GDM1 (cell line): ENCODE results near the gene MEX3C.

Source experiments
- DNase-seq: peaks from one replicate; lab custom pipeline; 2025; lab: John Stamatoyannopoulos, UW

The MEX3C gene

GRCh38 chr18:51191128-51191717 is 6.3 kb downstream of the MEX3C start:
- DNase-seq, result no peak

GRCh38 chr18:51190000-51190399 is 7.5 kb downstream of the MEX3C start:
- no peak for DNase-seq

DNA sequence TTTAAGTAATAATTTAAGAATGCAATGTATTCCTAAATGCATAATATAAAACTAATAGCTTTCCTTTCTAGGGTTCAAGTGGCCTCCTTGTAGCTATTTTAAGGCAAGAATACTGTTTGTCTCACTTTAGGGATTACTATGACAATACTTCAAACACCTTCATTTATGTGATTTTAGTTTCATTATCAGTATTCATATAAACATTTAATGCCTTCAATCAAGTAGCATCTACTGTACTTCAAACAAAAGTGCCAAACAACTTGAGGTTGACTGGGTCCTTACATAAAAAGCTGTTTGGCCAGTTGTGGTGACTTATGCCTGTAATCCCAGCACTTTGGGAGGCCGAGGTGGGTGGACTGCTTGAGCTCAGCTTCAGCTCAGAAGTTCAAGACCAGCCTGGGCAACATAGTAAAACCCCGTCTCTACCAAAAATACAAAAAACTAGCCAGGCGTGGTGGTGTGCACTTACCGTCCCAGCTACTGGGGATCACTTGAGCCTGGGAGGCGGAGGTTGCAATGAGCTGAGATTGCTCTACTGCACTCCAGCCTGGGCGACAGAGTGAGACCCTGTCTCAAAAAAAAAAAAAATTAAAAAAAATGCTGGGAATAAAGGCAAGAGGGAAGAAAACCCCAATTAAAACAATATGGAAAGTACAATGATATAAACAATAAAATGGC is 9.3 kb downstream of the MEX3C start:
- no peak for DNase-seq

DNA sequence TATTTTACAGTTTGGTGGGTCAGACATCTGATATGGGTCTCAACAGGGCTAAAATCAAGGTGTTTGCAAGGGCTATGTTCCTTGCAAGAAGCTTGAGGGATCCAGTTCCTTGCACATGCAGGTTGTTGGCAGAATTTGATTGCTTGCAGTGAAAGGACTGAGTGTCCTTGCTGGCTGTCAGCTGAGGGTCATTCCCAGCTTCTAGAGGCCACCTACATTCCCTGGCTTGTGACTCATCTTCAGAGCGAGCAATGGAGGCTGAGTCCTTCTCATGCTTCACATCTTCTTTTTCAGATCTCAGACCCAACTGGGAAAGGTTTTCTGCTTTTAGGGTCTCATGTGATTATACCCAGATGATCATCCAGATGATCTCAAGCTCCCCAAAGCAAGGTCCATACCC is 12.4 kb downstream of the MEX3C start:
- DNase-seq, result no peak

- no peak for DNase-seq
Measured at GRCh38 chr18:51184091-51184457, 13.4 kb downstream of the MEX3C start.

- no peak for DNase-seq
Measured at GRCh38 chr18:51183372-51184090, 13.9 kb downstream of the MEX3C start.

GRCh38 chr18:51182824-51183223 is 14.7 kb downstream of the MEX3C start:
- no peak for DNase-seq

DNA sequence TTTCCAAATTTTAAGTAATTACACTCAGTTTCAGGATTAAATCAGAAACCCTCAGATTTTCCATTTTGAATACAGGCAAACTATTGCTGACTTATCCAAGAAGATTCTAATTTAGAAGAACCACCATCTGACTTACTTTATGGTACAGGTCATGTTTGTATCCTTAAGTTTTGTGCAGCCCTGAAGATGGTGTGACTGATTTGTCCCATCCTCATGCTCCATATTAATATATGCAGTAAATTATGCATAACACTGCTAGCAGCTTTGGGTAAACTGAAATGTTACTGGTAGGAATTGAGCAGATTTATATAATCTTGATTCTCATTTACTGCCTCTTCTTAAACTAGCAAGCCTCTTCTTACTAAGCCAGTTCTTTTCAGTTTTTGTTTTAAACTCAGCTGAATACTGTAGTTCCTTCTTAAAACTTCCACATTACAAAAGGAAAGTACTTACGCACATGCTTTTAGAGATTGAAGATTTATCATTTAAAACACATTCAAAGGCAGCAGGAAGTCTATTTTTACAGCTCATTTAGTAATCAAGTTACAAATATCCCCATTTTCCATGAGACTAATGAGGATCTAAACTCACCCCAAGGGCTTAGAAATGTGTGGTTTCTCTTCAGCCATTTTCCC is 25.7 kb downstream of the MEX3C start:
- no peak for DNase-seq

DNA sequence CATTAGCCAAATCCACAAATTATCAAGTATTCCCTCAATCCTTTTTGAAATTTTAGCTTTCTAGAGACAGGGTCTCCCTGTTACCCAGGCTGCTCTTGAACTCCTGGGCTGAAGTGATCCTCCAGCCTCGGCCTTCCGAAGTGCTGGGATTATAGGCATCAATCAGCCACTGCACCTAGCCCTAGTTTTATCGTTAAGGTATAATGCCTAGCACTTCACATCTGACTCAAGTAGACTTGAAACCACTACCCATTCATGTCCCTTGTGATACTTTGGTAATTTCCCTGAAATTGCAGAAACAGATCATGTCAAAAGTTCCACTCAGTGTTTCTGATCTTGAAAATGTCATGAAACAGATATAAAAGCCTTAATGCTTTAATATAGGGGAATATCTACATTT is 26.3 kb downstream of the MEX3C start:
- DNase-seq, result no peak

- DNase-seq, result no peak
Measured at GRCh38 chr18:51170664-51171063, 26.8 kb downstream of the MEX3C start.

DNA sequence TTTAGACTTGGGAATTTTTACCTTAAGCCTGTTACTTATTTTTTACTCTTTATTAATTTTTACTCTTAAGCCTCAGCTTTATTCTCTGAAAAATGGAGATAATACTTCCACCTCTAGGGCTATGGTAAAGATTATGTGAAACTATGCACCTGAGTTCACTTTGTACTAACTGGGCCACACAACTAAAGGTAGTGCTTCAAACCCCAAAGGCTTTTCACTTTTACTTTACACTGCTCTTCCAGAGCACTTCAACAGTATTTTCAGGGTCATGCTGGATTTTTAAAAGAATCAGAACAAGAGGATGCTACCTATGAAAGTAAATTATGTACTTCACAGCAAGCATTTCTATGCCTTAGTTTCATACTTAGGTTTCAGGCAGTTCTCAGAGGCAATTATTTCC is 27.8 kb downstream of the MEX3C start:
- DNase-seq, result no peak

DNA sequence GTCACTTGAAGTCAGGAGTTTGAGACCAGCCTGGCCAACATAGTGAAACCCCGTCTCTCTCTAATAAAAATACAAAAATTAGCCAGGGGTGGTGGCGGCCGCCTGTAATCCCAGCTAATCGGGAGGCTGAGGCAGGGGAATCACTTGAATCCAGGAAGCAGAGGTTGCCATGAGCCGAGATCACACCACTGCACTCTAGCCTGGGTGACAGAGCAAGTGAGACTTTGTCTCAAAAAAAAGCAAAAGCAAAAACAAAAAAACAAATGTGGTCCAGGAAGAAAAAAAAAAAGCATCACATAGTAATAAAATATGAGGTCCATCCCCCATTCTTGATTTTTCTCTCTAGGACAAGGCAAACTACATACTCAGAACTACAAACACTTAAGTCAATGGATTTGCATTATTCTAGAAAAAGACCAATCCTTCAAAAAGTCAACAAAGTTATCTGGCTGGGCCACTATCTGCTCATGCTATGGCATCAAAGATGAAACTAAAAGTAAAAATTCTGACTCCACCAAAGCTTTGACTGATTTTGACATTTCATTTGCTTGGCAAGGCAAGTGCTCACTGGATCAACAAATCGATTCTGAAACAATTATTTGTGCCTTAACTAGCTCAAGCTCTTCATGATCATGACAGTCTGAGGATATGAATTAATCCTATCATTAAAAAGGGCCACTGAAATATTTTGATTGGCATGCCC is 28.4 kb downstream of the MEX3C start:
- DNase-seq, result no peak

- DNase-seq, result no peak
Measured at GRCh38 chr18:51168026-51168742, 29.3 kb downstream of the MEX3C start.

DNA sequence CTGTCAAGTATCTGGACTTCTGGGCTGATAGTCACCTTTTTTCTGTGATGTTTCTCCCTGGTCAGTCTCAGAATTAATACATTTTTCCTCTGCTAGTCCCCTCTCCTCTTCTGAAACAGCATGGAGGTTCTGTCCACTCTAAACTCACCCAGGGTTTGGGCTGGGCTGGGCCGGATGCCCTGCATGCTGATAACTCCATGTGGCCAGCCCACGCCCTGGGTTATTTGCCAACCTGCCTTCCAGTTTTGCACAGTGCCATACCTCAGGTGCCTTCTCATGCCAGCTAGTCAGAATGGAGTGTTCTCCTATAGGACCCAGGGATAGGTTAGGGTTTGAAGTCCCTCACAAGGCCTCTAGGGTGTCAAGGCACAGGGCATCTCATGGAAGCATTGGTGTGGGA is 32.2 kb downstream of the MEX3C start:
- no peak for DNase-seq

DNA sequence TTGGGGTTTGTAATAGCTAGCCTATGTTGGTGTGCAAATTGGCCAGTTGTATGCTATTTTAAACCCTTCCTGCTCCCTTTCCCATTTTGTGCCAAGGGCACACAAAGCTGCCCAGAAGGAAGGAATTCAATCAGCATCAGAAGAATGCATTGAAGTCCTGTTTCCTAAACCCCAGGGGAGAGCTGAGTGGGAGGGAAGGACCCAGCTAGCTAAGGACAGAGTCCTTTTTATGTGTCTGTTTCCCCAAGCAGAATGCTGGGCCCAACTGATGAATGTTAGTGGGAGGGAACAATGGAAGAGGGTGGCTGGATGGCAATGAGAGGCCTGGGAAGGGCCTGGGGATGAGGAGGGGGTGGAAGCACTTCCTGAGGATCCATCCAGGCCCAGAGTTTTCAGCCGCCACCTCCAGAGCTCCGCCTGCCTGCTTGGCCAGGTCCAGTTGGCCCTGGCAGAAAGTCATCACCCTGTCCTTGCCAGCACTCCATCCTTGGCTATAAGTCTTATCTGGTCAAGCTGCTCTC is 32.7 kb downstream of the MEX3C start:
- no peak for DNase-seq

GRCh38 chr18:51164342-51164741 is 33.1 kb downstream of the MEX3C start:
- no peak for DNase-seq

DNA sequence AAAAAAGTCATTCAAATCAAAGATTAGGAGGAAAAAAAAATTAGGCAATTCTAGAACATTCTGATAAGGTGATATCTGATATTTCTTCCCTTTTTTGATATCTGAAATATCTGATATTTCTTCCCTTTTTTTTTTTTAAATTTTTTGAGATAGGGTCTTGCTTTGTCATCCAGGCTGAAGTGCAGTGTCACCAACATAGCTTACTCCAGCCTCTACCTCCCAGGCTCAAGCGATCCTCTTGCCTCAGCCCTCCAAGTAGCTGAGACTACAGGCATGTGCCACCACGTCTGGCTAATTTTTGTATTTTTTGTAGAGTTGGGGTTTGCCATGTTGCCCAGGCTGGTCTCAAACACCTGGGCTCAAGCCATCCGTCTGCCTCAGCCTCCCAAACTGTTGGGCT is 33.9 kb downstream of the MEX3C start:
- DNase-seq, result no peak

GRCh38 chr18:51162617-51163016 is 34.9 kb downstream of the MEX3C start:
- DNase-seq, result no peak

GRCh38 chr18:51160646-51161045 is 36.8 kb downstream of the MEX3C start:
- no peak for DNase-seq

GRCh38 chr18:51157215-51157614 is 40.3 kb downstream of the MEX3C start:
- DNase-seq, result no peak

DNA sequence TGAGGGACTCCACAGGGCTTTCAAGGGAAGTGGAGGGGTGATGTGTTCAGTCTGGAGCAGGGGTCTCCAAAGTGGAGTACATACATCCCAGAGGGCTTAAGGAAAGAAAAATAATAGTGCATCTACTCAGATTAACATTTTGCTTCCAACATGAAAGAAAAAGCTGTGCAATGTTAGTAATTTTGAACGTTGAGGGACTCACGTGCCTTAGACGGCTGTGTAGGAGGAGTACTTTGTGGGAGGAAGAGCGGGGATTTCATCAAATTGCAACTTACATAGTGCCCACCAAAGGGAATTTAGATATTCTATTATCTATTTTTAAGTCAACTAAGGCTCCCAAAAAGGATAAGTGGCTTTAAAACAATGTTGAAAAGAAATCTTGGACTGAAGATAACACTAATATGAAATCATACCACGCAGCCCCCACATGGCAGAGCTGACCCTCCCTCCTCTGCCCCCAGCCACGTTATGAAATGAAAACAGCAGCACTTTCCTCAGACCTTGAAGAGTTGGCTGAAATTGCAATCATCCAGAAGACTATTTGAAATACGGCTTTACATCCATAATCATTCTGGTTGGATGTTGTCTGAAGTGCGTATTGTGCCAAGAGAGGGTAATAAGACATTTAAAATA is 42.9 kb downstream of the MEX3C start:
- DNase-seq, result no peak
